Muscle layer of duodenum (tissue), 2 donors: ENCODE measurements around the gene SAP30BP.

ENCODE experiments used
- H3K27ac ChIP-seq: one replicate; pipeline ENCODE4 v1.7.0; 2013; ENCODE audit warnings: mild to moderate bottlenecking, low read length
- H3K27me3 ChIP-seq: one replicate; pipeline ENCODE4 v1.7.0; 2013; ENCODE audit warnings: low read depth, mild to moderate bottlenecking, control low read depth, low read length
- H3K36me3 ChIP-seq, 2 donors: one replicate each; pipeline ENCODE4 v1.7.0; 2013; ENCODE audit warnings: low read length in 2 of 2, control low read depth in 1 of 2, mild to moderate bottlenecking in 1 of 2; ENCODE audit not compliant: insufficient read depth in 2 of 2, control insufficient read depth in 1 of 2
- H3K4me1 ChIP-seq, 2 donors: one replicate each; pipeline ENCODE4 v1.7.0; 2013; ENCODE audit warnings: low read length in 2 of 2, mild to moderate bottlenecking in 2 of 2, control low read depth in 1 of 2, moderate library complexity in 1 of 2; ENCODE audit not compliant: insufficient read depth in 2 of 2, control insufficient read depth in 1 of 2
- H3K4me3 ChIP-seq, 2 donors: one replicate each; pipeline ENCODE4 v1.7.0; 2013; ENCODE audit warnings: low read length in 2 of 2, low read depth in 1 of 2, mild to moderate bottlenecking in 1 of 2
- H3K9me3 ChIP-seq, 2 donors: one replicate each; pipeline ENCODE4 v1.7.0; 2013; ENCODE audit warnings: low read length in 2 of 2, control low read depth in 1 of 2, mild to moderate bottlenecking in 1 of 2; ENCODE audit not compliant: control insufficient read depth in 1 of 2
- donor health status: healthy.

Gene SAP30BP

DNA sequence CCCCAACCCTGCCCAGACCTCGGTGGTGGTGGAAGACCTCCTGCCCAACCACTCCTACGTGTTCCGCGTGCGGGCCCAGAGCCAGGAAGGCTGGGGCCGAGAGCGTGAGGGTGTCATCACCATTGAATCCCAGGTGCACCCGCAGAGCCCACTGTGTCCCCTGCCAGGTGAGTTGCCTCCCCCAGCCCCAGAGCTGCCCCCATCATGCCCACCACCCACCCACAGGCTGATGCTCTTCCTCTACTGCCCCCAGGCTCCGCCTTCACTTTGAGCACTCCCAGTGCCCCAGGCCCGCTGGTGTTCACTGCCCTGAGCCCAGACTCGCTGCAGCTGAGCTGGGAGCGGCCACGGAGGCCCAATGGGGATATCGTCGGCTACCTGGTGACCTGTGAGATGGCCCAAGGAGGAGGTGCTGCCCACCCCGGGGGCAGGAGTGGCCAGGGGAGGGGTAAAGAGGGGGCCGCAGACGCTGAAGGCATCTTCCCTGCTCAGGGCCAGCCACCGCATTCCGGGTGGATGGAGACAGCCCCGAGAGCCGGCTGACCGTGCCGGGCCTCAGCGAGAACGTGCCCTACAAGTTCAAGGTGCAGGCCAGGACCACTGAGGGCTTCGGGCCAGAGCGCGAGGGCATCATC lies 89.4 kb downstream of the SAP30BP start:
- Histone ChIP-seq H3K27ac (no peak overlapping the region), H3K36me3 (peaks cover 7 to 28% of the 10 kb centered on the region in 2 donors), H3K4me3 (no peak overlapping the region), H3K4me1 (peaks cover 0 to 12% of the 10 kb centered on the region in 2 donors), H3K9me3 (no peaks in the 10 kb centered on the region), H3K27me3 (no peaks in the 10 kb centered on the region)

- no peak overlapping the region for H3K27ac ChIP-seq
- no peaks in the 10 kb centered on the region for H3K9me3 ChIP-seq
- no peak overlapping the region for H3K4me3 ChIP-seq
- peaks cover 9 to 28% of the 10 kb centered on the region in 2 donors for H3K36me3 ChIP-seq
- H3K4me1 ChIP-seq, result peaks cover 0 to 12% of the 10 kb centered on the region in 2 donors
- H3K27me3 ChIP-seq, result no peaks in the 10 kb centered on the region
Observed at GRCh38 chr17:75757086-75757681, 90.0 kb downstream of the SAP30BP start.
